ENCODE data around the gene BSND.
A peak's percentile ranks its signal among the peaks of the same experiment; 100 is the strongest.
"Not testable (repeated sequence)": the region's sequence is repeated elsewhere in the genome, so short reads cannot be mapped to it uniquely, and the experiment has no call there.

Gene BSND
- total RNA-seq: 0 to 0.07 reads per million in 2 donors

GRCh38 chr1:54998677-54999076 is at the start of gene BSND:
Gene BSND (plus strand): TSS chr1:54998933. CDS start chr1:54999187, 254 bp downstream.
- DNase-seq: no peak

- no peak for DNase-seq
Measured at GRCh38 chr1:54949053-54949452, 49.7 kb upstream of the BSND start.

GRCh38 chr1:54950006-54950368 is 48.7 kb upstream of the BSND start:
- DNase-seq: no peak

GRCh38 chr1:54950369-54951163 is 48.2 kb upstream of the BSND start:
- DNase-seq: peak; percentile 46

GRCh38 chr1:54951810-54952226 is 46.9 kb upstream of the BSND start:
- no peak for DNase-seq

- DNase-seq: no peak
Measured at GRCh38 chr1:54952950-54953718, 45.6 kb upstream of the BSND start.

- no peak for DNase-seq
Measured at GRCh38 chr1:54953846-54954245, 44.9 kb upstream of the BSND start.

GRCh38 chr1:54955359-54955758 is 43.4 kb upstream of the BSND start:
- DNase-seq: no peak

- DNase-seq: no peak
Measured at GRCh38 chr1:54956726-54957125, 42.0 kb upstream of the BSND start.

- no peak for DNase-seq
Measured at GRCh38 chr1:54959241-54959640, 39.5 kb upstream of the BSND start.

- no peak for DNase-seq
Measured at GRCh38 chr1:54962612-54963395, 35.9 kb upstream of the BSND start.

GRCh38 chr1:54963829-54964228 is 34.9 kb upstream of the BSND start:
- not testable (repeated sequence) for DNase-seq

- no peak for DNase-seq
Measured at GRCh38 chr1:54965624-54966340, 33.0 kb upstream of the BSND start.

GRCh38 chr1:54967372-54967771 is 31.4 kb upstream of the BSND start:
- DNase-seq: no peak

- no peak for DNase-seq
Measured at GRCh38 chr1:54968551-54968950, 30.2 kb upstream of the BSND start.

GRCh38 chr1:54969879-54970278 is 28.9 kb upstream of the BSND start:
- no peak for DNase-seq

GRCh38 chr1:54970901-54971300 is 27.8 kb upstream of the BSND start:
- no peak for DNase-seq

- DNase-seq: no peak
Measured at GRCh38 chr1:54971317-54971791, 27.4 kb upstream of the BSND start.

GRCh38 chr1:54972436-54972835 is 26.3 kb upstream of the BSND start:
- no peak for DNase-seq

GRCh38 chr1:54973205-54973921 is 25.4 kb upstream of the BSND start:
- no peak for DNase-seq

- no peak for DNase-seq
Measured at GRCh38 chr1:54975356-54976108, 23.2 kb upstream of the BSND start.

Data from T-helper 9 cell (primary cell).